Heart left ventricle (tissue), 16 donors: Measurements from ENCODE around the gene GAB2. TPM values are rescaled to one million over a fixed set of nuclear protein-coding genes. Genes with fewer than 3 reads are reported as not detected.
A peak's percentile ranks its signal among the peaks of the same experiment; 100 is the strongest.

Source experiments
- ATAC-seq, 4 donors: fragments of 200-7000 bp; cut with Tn5 transposase; one replicate each; pipeline ENCODE4 v1.9.1; 2020 to 2022; ENCODE audit warnings: moderate library complexity in 4 of 4, mild to moderate bottlenecking in 3 of 4, moderate number of reproducible peaks in 1 of 4
- DNase-seq, 5 donors: peaks; one replicate each; pipeline ENCODE4 v3.0.0-alpha.2; 2020
- H3K27ac ChIP-seq, 12 donors: fragments of 200-600 bp; sonication (generic) in 4 of 12; one replicate each; pipeline versions ENCODE4 v1.5.0 to v1.8.0; 2016 to 2022; ENCODE audit warnings: mild to moderate bottlenecking in 2 of 12
- H3K27me3 ChIP-seq, 9 donors: fragments of 200-600 bp; sonication (generic) in 2 of 9; one replicate each; pipeline versions ENCODE4 v1.5.1 to v1.8.0; 2016 to 2022; ENCODE audit warnings: mild to moderate bottlenecking in 3 of 9
- H3K36me3 ChIP-seq, 9 donors: fragments of 200-600 bp; sonication (generic) in 2 of 9; one replicate each; pipeline versions ENCODE4 v1.5.0 to v1.8.0; 2018 to 2022; ENCODE audit warnings: mild to moderate bottlenecking in 2 of 9
- H3K4me1 ChIP-seq, 12 donors: fragments of 200-600 bp; sonication (generic) in 4 of 12; one replicate each; pipeline versions ENCODE4 v1.5.0 to v1.8.0; 2016 to 2022; ENCODE audit warnings: mild to moderate bottlenecking in 3 of 12
- H3K4me3 ChIP-seq, 12 donors: fragments of 200-600 bp; sonication (generic) in 4 of 12; one replicate each; pipeline versions ENCODE4 v1.5.0 to v1.8.0; 2017 to 2022; ENCODE audit warnings: mild to moderate bottlenecking in 9 of 12, moderate library complexity in 4 of 12
- H3K9me3 ChIP-seq, 12 donors: fragments of 200-600 bp; sonication (generic) in 4 of 12; one replicate each; pipeline versions ENCODE4 v1.5.0 to v1.8.0; 2016 to 2022; ENCODE audit warnings: mild to moderate bottlenecking in 1 of 12
- POLR2A ChIP-seq, 2 donors: fragments of 450-650 bp; IDR thresholded peaks; one replicate each; pipeline ENCODE4 v1.6.1; 2017; ENCODE audit warnings: antibody characterized with exemption in 2 of 2, mild to moderate bottlenecking in 2 of 2, moderate library complexity in 2 of 2
- WGBS, 4 donors: extraction: QIAGEN DNeasy Blood & Tissue Kit in 2 of 4; methylation state at CpG; one replicate each; pipeline versions ENCODE4 v1.1.5 to v1.1.7; 2013 to 2018; 5-methylcytosine and 5-hydroxymethylcytosine counted together
- intact Hi-C, 10 donors: fragments of 100-400 bp; cut with DNase I; formaldehyde crosslinking; loops; one replicate each; pipeline versions ENCODE4 v1.11.1 to v1.14.2; 2022
- polyA plus RNA-seq, 2 donors: library from polyadenylated mRNA; stranded (reverse); fragments of 200-250 nt; gene quantifications; one replicate each; pipeline ENCODE4 v1.2.3, GENCODE V29; 2013
- total RNA-seq, 9 donors: library from RNA; depleted of rRNA in 2 of 9; stranded (reverse); fragments of >200 nt in 2 of 9; fragmentation: NEBNext Ultra II Directional in 3 of 9; extraction: Animal tissue kit (Norgen Biotek cat#: 25700) in 3 of 9; gene quantifications; one replicate each; pipeline versions ENCODE4 v1.1.0 to v1.2.4, GENCODE V29; 2016 to 2023
- TF ChIP-seq, protein P1 (sequence below), 12 donors: fragments of 200-600 bp; sonication (generic) in 4 of 12; IDR thresholded peaks; one replicate each; pipeline versions ENCODE4 v1.5.0 to v1.8.0; 2018 to 2022; ENCODE audit warnings: antibody characterized with exemption in 12 of 12, mild to moderate bottlenecking in 5 of 12
- donor health status: ischemic (EF 13 %, LVEDD 7.1; RV severe dilation, severe dysfunction).
- donor health status: healthy with polysubstance abuse.
- donor health status: DM: no; HTN: yes; CAD: no.
- donor health status: DM: no; HTN: no; CAD: no.
- donor health status: ischemic (EF 25% LVEDD 6.9; RV normal size, moderate dysfunction).
- donor health status: ischemic (EF 25% LVEDD 5.7; RV mildly dilated, moderate dysfunction).
- donor health status: healthy.
- donor health status: DM: yes; HTN: yes; CAD: no.
- donor health status: ischemic (EF 35%, LVEDD 5.7; RV mildly dilated, moderate dysfunction).
- donor health status: nonischemic (EF 11% LVEDD 7.7; RV severe dilation, severe dysfunction).
- donor health status: DM: yes; HTN: yes; CAD: no.
- donor health status: PGD.
- donor health status: ischemic (EF 29% LVEDD 5.4; RV normal size, mild dysfunction).
- donor health status: nonischemic (EF 23%, LVEDD 6.1; RV moderate dilation, normal function).

Gene GAB2
- total and polyA plus RNA-seq, 11 donors, result 6.1 to 53.0 (median 30.0) TPM

DNA sequence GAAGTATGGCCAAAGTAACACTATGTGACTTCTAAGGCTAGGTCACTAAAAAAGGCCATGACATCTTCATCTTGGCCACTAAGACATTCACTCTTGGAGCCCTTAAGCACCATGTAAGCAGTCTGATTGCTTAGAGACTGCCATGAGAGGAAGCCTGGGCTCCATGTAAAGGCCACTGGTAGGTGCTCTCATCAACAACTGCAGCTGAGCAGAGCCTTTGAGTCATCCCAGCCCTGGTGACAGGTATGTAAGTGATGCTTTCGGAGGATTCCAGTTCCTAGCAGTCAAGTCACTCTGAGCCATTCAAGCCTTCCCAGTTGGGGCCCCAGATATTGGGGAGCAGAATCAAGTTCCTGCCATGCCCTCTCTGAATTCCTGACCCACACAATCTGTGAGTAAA lies 26.2 kb downstream of the GAB2 start:
- no peak for DNase-seq
- H3K4me1 ChIP-seq, result peaks cover 0 to 62% (median 30%) of the 10 kb centered on the region in 12 donors
- intact Hi-C loops, result no loop called here
- no peak for ATAC-seq
- H3K36me3 ChIP-seq, result peaks cover 0 to 6% (median 0%) of the 10 kb centered on the region in 9 donors
- no peaks in the 10 kb centered on the region for H3K27me3 ChIP-seq
- peak overlapping the region in 1 of 12 donors; percentile 50 for H3K27ac ChIP-seq
- TF ChIP-seq, protein P1, sequence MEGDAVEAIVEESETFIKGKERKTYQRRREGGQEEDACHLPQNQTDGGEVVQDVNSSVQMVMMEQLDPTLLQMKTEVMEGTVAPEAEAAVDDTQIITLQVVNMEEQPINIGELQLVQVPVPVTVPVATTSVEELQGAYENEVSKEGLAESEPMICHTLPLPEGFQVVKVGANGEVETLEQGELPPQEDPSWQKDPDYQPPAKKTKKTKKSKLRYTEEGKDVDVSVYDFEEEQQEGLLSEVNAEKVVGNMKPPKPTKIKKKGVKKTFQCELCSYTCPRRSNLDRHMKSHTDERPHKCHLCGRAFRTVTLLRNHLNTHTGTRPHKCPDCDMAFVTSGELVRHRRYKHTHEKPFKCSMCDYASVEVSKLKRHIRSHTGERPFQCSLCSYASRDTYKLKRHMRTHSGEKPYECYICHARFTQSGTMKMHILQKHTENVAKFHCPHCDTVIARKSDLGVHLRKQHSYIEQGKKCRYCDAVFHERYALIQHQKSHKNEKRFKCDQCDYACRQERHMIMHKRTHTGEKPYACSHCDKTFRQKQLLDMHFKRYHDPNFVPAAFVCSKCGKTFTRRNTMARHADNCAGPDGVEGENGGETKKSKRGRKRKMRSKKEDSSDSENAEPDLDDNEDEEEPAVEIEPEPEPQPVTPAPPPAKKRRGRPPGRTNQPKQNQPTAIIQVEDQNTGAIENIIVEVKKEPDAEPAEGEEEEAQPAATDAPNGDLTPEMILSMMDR (IDR thresholded peaks at IDR 0.05), result no peak
- no peak for TF ChIP-seq POLR2A (IDR thresholded peaks at IDR 0.05)
- H3K4me3 ChIP-seq, result no peak overlapping the region
- 75 to 100% (median 85%) methylated on average over 1 of the region's 1 CpG for WGBS, 4 donors
- no peaks in the 10 kb centered on the region for H3K9me3 ChIP-seq

DNA sequence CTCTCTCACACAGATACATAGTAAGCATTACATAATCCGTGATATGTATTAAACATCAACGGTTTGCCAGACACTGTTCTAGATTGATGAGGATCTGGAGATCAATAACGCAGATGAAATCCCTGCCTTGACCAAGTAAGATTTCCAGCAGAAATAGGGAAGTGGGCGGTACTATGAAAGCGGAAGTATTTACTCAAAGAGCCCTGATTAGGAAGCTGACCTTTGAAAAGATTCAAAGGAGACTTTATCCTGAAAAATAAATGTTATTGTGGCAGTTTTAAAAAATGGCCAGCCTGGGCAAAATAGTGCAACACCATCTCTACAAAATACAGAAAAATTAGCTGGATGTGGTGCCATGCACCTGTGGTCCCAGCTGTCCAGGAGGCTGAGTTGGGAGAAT lies 26.8 kb downstream of the GAB2 start:
- TF ChIP-seq, protein P1 (IDR thresholded peaks at IDR 0.05), result no peak
- no peak for TF ChIP-seq POLR2A (IDR thresholded peaks at IDR 0.05)
- 61 to 80% (median 78%) methylated on average over 5 of the region's 5 CpGs for WGBS, 4 donors
- Histone ChIP-seq H3K27me3 (no peaks in the 10 kb centered on the region), H3K4me1 (peaks cover 0 to 59% (median 30%) of the 10 kb centered on the region in 12 donors), H3K9me3 (peaks cover 0 to 1% (median 0%) of the 10 kb centered on the region in 12 donors), H3K36me3 (peaks cover 0 to 6% (median 0%) of the 10 kb centered on the region in 9 donors), H3K4me3 (no peak overlapping the region), H3K27ac (peak overlapping the region in 1 of 12 donors; percentile 50)
- ATAC-seq, result no peak
- intact Hi-C loops, result no loop called here
- no peak for DNase-seq

DNA sequence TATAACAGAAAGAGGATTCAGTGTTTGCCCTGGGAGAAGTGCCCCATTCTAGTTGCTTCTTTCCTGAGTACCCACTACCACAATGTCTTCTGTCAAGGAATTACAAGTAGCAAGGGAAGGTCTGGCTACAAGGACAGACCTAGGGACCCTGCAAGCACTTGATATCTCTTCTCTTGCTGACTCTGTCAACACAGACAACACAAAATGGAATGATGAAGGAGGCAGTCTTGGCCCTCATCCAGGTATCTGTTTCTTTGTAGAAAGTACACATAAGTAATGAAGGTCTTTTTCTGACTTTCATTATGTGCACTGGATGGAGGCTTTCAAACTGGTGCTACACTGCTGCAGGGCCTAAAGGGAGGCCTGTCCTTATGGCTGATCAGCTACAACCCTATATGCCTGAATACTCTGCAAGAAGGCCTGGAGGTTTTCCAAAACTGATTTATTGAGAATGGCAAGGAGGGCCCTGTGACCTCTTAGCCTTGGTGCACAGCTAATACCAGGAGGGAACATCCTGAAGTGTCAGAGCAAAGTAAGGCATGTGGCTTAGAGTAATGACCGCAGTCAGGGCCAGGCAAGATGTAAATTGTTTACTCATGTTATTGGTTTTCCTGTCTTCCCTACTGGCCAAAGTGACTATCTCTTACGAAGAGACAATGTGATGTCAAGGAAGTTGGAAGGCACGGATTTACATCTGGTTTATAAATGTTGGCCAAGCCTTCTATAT lies 31.2 kb downstream of the GAB2 start:
- H3K4me1 ChIP-seq, result peaks cover 0 to 40% (median 26%) of the 10 kb centered on the region in 12 donors
- H3K27me3 ChIP-seq, result no peaks in the 10 kb centered on the region
- DNase-seq (no peak), ATAC-seq (no peak)
- intact Hi-C loops, result no loop called here
- WGBS, 4 donors, result 79 to 90% (median 85%) methylated on average over 3 of the region's 3 CpGs
- H3K9me3 ChIP-seq, result peaks cover 0 to 21% (median 0%) of the 10 kb centered on the region in 12 donors
- no peak overlapping the region for H3K4me3 ChIP-seq
- peaks cover 0 to 18% (median 0%) of the 10 kb centered on the region in 9 donors for H3K36me3 ChIP-seq
- TF ChIP-seq POLR2A (IDR thresholded peaks at IDR 0.05), result no peak
- TF ChIP-seq, protein P1 (IDR thresholded peaks at IDR 0.05), result no peak
- no peak overlapping the region for H3K27ac ChIP-seq

DNA sequence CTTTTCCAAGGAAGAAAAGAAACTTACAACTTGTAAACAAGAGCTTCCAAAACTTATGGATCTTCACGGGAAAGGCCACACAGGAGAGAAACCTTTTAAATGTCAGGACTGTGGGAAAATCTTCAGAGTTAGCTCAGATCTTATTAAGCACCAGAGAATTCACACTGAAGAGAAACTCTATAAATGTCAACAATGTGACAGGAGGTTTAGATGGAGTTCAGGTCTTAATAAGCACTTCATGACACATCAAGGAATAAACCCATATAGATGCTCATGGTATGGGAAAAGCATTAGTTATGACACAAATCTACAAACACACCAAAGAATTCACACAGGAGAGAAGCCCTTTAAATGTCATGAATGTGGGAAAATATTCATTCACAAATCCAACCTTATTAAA lies 32.4 kb downstream of the GAB2 start:
- Histone ChIP-seq H3K4me3 (no peak overlapping the region), H3K27me3 (no peaks in the 10 kb centered on the region), H3K9me3 (peaks cover 0 to 21% (median 0%) of the 10 kb centered on the region in 12 donors), H3K36me3 (peaks cover 0 to 18% (median 0%) of the 10 kb centered on the region in 9 donors), H3K27ac (no peak overlapping the region), H3K4me1 (peaks cover 0 to 40% (median 22%) of the 10 kb centered on the region in 12 donors)
- no peak for ATAC-seq
- DNase-seq, result no peak
- TF ChIP-seq, protein P1 (IDR thresholded peaks at IDR 0.05), result no peak
- no peak for TF ChIP-seq POLR2A (IDR thresholded peaks at IDR 0.05)
- intact Hi-C loops, result no loop called here
- WGBS, 4 donors, result 96 to 100% (median 98%) methylated on average over 1 of the region's 1 CpG
